ENCODE measurements around the gene HOXB8.

DNA sequence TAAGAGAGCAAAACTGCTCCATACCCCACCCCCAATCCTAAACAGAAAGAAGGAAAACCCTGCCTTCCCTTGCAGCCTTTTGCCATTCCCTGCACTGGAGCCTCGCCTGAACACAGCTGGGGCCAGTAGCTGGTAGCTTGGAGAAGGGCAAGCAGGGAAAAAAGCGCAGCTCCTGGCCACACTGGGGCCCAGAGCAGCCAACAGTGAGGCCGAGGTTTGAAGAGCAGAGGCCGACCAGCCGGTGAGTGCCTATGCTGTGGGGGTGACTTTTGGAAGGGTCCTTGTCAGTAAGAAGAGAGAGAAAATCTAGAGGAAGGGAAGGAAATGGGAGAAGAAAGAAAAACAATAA, 14.3 kb upstream of the HOXB8 start:
- TF ChIP-seq POLR2A (IDR thresholded peaks at IDR 0.05): no peak
- TF ChIP-seq, protein P1, sequence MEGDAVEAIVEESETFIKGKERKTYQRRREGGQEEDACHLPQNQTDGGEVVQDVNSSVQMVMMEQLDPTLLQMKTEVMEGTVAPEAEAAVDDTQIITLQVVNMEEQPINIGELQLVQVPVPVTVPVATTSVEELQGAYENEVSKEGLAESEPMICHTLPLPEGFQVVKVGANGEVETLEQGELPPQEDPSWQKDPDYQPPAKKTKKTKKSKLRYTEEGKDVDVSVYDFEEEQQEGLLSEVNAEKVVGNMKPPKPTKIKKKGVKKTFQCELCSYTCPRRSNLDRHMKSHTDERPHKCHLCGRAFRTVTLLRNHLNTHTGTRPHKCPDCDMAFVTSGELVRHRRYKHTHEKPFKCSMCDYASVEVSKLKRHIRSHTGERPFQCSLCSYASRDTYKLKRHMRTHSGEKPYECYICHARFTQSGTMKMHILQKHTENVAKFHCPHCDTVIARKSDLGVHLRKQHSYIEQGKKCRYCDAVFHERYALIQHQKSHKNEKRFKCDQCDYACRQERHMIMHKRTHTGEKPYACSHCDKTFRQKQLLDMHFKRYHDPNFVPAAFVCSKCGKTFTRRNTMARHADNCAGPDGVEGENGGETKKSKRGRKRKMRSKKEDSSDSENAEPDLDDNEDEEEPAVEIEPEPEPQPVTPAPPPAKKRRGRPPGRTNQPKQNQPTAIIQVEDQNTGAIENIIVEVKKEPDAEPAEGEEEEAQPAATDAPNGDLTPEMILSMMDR (IDR thresholded peaks at IDR 0.05): no peak
